Activated T-cell treated with anti-CD3 and anti-CD28 coated beads for 4 hours (primary cell): ENCODE results near the gene ATP23.

Source experiments
- DNase-seq: peaks from one replicate; pipeline ENCODE4 v3.0.0-alpha.2; 2020

Gene ATP23

DNA sequence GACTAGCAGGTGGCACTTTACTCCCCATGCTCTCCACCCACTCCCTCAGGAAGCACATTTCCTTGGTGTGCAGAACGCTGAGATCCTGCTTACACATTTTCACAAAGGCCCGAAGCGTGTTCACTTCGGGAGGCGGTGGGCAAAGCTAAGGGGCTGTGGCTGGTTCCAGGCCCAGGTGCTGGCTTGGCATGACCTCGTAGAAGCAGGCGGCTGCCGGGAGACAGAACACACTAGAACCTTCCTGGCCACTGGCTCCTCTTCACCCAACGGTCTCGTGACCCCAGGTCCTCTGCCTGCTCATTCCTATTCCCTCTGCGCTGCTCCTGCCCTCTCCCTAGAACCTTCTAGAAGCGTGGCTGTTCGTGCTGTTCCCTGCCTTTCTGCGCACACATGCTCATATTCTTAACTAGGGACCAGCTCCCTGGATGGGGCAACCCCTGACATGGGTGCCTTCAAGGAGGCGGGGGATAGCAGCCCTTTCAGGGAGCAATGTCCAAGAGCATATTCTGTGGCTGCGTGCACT, 43.3 kb downstream of the ATP23 start:
- no peak for DNase-seq

DNA sequence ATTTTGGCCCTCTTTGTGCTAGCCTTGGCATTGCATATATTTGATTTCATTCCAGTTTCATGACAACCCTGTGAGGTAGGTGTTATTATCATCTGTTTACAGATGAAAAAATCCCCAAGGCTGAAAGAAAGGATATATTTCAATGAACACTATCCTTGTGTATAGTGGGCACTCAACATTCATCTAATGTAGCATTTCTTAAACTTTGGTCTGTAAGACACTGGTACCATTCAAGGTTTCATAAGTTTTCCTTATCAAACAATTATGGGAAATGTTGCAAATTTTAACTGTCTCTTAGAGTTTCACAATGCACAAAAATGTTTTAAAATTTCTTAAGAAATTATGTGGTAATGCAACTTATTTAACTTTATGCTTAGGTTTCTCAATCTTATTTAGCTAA, 44.3 kb downstream of the ATP23 start:
- DNase-seq, result no peak

GRCh38 chr12:57989838-57990237, 48.5 kb downstream of the ATP23 start:
- no peak for DNase-seq

- DNase-seq, result no peak
Observed at GRCh38 chr12:57990241-57990883, 49.0 kb downstream of the ATP23 start.

GRCh38 chr12:57992001-57992400, 50.6 kb downstream of the ATP23 start:
- no peak for DNase-seq

GRCh38 chr12:57993030-57993429, 51.7 kb downstream of the ATP23 start:
- no peak for DNase-seq

DNA sequence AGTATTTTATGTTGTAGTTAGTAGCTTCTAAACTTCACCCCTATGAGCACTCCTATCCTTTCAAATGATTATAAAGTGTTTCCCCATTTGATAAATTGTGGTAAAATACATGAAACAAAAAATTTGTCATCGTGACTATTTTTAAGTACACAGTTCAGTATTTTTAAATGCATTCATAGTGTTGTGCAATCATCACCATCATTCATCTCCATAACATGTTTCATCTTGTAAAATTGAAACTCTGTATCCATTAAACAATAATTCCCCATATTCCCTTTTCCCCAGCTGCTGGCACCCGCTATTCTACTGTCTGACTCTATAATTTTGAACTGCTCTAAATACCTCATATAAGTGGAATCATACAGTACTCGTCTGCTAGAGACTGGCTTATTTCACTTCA, 52.5 kb downstream of the ATP23 start:
- no peak for DNase-seq

DNA sequence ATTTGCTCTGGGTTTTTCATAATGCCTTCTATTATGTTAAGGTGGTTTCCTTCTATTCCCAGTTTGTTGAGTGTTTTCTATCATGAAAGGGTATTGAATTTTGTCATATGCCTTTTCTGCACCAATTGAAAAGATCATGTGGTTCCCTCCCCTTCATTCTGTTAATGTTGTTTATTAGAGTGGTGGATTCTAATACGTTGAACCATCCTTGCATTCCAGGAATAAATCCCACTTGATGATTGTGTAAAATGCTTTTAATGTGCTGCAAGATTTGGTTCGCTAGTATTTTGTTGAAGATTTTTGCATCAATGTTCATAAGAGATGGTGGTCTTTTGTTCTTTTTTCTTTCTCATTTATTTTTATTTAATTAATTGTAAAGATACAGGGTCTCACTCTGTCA, 55.2 kb downstream of the ATP23 start:
- no peak for DNase-seq

DNA sequence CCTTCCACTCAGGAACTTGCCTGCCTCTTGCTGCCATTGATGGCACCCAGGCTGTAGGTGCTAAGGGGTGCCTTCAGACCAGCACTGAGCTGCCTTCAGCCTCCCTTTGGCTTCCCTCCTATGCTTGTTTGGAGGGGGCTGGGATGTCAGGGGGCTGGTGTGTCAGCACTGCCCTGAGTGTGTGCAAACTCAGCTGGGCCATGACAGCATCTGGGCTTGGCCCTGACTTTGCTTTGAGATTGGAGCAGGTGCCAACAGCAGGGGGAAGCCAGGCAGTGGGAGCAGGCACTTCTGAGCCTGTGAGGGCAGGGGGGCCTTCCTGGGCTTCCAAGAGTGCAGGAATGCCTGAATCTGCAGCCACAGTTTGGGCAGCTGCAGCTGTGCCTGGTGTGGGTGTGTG, 56.9 kb downstream of the ATP23 start:
- no peak for DNase-seq

GRCh38 chr12:58000499-58000898, 59.1 kb downstream of the ATP23 start:
- no peak for DNase-seq

- DNase-seq, result no peak
Observed at GRCh38 chr12:58007875-58008274, 66.5 kb downstream of the ATP23 start.

DNA sequence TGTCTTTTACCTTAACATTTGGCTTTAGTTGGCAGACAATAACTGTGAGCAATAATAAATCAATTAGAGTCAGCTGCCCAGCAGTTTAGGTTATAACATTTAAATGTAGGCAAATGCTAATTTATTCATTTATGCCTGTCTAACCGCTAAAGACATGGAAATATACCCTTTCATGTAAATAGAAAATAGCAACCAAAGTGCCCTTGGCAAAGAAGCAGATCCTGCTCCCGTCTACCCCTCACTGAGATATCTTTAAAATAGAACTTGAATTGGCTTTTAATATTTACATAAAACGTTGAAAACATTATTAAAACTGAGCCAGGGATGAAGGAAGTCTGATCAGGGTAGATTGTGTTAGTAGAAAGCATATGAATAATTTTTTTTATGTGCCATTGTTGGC, 67.3 kb downstream of the ATP23 start:
- DNase-seq, result no peak
